UCSD-AML1 (cell line): Measurements from ENCODE around the gene TSSK6.
A peak's percentile ranks its signal among the peaks of the same experiment; 100 is the strongest.
"Not testable (repeated sequence)": the region's sequence is repeated elsewhere in the genome, so short reads cannot be mapped to it uniquely, and the experiment has no call there.

Experiments used
- DNase-seq: peaks from one replicate; lab custom pipeline; 2025; ENCODE audit not compliant: unreplicated experiment; lab: John Stamatoyannopoulos, UW

TSSK6 gene

DNA sequence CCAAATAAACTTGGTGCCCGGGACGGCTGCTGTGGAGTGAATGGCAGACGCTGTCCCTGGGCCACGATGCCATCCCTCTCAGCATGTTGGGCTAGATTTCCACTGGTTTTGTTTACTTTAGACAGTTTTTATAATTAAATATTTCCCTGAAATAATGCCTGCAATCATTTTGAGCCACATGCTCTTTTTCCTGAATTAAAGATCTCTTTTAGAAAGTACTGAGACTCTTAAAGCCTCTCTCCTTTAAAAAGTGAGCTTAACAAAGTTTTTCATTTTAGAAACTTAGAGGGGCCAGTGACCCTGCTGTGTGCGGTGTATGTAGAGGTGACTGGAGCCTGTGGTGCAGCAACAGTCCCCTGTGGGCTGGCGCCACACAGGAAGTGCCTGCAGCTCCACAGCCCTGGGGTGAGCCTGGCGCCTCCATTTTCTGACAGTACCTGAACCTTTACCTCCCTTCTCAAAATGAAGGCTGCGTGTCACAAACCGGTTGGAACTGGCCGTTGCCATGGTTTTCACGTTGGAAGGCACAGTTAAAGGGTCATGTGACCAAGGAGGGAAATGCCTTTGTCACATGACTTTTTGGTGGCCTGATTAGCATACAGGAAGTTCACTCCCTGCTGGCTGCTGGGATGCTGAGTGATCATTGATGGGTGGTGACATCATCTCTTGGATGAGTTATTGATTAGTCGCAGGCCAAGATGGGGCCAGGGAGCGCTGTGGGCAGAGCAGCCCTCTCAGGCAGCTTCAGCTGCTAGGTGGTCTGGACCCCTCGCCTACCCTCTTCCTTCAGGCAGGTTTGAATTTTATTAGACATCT, 26.3 kb downstream of the TSSK6 start:
- DNase-seq: peak; percentile 76

DNA sequence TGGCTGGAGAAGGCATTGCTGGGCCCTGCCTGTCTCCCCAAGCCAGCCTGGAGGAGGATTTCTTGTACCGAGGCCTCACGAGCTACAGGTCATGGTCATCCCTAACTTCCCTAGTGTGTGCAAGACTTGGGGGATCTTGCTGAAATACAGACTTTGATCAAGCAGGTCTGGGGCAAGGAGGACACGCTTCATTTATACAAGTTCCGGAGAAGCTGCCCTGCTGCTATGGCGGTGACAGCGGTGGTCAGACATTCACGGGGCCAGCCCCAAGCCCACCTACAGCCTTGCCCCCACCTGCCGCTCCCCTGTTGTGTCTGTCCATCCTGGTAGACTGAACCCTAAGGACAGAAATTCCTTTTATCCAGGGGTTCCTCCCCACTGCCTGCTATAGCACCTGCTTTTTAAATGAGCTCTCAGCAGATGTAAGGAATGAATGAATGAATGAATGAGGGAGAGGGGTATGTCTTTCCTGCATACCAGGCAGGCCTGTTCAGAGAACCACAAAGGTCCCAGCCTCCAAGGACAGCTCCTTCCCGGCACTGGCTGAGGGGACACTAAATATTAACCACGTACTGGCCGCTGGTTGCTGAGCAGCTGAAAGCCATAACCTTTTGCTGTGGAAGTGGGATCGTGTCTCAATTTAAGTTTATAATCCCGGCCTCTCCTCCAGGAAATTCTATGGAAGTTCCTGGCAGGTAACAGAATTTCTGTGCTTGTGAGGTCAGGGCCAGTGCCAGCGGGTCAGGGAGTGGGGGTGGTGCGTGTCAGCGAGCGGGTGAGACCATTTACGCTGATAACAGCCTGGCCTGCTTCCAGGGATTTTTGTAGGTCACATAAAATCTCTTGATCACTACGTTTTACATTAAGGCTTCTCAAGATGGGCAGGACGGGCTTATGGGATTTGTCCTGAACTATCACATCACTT, 27.1 kb downstream of the TSSK6 start:
- no peak for DNase-seq

DNA sequence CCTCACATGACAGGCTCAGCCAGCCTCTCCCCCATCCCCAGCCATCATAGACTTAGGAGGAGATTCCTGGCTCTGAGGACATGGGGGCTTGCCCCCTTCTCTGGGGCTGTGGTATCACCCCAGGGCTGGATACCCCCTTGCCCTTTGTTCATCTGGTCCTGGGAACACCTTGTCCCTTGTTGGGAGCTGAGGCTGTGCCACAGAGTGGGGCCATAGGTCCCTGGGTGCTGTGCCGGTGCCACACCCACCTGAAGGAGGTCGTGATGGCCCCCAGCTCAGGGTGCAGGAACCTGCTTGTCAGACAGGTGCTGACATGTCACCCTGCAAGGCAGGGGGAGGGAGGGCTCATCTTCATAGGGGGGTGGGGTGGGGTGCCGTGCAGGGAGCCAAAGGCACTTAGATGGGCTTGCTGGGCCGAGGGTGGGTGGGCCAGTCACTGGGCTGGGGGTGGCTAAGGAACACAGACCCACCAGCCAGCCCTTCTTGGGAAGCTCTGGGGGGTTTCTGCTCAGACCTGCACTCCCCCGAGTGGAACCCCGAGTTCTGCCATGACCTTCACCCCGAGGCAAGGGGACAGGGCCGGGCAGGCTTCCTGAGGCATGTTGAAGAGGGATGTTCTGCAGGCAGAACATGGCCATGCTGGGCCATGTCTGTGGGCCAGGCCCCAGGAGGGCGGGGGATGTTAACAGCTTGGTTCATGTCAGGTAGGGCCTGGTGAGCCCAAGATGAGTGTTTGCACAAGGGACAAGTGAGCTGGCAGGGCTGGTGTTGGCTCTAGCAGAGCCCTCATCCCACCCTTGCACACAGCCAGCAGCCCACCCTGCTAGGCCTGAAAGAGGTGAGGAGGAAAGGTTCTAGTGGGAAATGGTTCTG, 28.0 kb downstream of the TSSK6 start:
- DNase-seq: no peak

DNA sequence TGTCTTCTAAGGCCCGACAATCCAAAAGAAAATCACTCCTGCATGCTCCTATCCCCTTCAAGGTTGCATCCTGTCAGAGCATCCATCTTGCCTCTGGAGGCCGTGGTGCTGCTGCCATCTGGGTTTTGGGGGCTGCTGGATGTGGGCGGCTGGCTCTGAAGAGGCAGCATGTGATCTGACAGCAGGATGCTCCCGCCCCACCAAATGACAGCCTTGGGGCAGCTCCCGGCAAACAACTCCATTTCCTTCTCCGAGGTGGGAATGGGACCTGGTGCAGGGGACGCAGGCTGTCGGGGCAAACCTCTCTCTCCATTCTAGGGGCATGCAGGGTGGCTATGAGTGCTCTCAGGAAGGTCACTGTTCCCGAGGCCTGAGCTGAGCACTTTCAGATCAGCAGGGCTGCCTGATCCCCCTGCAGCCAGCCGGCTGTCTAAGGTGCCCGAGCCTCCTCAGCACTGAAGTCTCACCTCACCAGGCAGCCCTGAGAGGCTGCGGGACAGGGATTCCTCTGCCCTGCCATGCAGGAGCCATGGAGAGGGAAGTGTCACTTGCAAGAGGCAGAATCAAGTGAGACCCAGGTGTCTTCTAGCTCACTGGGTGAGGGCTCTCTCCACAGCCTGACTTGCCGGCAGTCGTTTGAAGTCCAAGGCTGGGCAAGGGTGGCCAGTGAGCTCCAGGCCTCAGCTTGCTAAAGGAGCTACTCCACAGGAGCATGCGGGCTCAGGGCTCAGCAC, 28.8 kb downstream of the TSSK6 start:
- DNase-seq: no peak

DNA sequence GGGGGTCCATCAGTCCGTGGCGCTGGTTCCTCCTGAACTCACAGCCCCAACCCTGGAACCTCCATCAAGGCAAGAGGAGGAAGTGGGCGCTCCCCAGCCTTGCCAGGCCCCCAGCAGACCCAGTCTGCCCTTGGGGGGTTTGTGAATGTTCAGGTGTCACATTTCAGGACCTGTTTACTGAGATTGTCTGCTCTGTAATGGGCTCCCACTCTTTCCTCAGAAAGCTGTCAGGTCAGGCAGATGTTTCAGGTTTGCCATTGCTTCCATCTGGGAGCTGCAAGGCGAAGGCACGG, 29.4 kb downstream of the TSSK6 start:
- DNase-seq: no peak

DNA sequence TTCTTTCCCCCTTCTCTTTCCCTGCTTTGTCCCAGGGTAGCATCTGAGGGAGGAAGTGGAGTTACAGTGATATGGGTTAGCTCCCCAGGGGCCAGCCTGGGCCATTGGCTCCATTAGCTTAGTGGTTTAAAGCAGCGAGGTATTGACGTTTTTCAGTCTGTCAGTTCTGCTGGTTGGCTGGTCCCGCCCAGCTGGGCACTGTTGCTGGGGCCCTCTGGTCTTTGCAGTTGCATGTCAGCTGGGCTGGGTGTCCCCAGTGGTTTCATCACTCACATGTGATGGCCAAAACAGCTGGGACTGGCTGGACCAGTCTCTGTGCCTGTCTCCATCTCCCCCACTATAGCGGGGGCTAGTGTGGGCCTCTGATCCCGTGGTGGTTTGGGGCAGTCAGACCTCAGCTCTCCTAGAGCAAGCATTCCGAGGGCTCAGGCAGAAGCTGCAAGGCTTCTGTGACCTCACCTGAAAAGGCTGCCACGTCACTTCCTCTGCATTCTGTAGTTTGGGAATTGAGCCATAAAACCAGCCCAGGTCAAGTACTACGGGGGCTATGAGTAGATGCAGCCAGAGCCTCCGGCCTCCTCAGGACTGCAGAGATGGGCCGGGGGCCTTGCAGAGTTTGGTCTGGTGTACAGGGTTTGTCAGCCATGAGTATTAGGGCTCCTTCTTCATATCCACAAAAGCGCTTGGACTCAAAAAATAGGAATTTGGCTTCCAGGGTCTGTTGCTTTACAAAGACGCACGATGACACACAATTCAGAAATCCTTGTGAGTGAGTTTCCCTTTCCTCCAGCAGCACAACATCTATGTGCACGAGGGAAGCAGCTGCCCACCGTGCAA, 30.0 kb downstream of the TSSK6 start:
- DNase-seq: no peak

DNA sequence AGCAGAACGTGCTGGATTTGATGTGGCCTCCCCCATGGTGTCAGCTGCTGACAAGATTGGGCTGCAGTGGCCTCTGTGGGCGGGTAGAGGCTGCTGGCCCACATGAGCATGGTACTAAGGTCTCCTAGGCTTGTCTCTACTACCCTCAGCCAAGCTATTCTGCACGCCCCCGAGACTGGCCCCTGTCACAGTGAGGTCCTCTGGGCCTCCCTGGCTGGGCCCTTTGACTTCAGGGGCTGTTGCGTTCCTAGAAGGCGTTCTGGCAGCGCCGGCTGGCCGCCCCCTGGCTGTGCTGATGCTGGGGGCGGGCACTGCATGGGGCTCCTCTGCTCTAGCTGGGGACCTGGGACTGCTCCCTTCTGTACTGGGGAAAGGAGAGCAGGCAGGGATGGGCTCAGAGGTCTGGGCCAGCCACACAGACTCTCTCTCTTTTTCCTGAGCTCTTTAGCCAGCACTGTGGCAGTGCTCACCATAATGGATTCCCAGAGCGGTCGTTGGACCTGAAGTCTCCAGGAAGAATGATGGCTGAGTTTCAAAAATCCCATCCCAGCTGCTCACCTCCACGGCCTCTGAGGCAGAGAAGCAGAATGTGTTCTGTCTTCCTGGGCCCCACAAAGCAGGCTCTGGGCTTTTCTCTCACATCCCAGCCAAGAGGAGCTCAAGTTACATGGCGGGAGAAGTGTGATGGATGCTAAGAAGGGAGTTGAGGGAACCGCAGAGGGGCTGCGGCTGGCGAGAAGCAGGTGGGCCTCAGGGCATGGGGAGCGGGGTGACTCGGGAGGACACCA, 32.3 kb downstream of the TSSK6 start:
- no peak for DNase-seq

DNA sequence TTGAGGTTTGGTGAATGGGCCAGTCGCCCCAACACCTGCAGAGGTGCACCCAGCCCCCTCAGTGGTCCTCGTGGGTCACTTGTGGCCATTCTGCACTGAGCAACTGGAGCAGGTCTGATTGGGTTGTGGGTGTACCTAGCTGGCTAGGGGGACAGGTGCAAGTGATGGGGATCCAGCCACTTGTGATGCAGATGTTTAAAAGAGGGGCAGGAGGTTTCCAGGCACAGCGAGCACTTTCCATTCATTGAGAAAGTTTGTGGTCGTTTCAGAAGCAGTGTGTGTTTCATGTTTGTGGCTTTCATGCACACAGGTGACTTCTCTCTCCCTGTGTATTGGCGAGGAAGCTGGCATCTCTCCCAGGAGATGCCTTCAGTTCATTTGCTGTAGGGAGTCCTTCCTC, 34.7 kb downstream of the TSSK6 start:
- DNase-seq: no peak

DNA sequence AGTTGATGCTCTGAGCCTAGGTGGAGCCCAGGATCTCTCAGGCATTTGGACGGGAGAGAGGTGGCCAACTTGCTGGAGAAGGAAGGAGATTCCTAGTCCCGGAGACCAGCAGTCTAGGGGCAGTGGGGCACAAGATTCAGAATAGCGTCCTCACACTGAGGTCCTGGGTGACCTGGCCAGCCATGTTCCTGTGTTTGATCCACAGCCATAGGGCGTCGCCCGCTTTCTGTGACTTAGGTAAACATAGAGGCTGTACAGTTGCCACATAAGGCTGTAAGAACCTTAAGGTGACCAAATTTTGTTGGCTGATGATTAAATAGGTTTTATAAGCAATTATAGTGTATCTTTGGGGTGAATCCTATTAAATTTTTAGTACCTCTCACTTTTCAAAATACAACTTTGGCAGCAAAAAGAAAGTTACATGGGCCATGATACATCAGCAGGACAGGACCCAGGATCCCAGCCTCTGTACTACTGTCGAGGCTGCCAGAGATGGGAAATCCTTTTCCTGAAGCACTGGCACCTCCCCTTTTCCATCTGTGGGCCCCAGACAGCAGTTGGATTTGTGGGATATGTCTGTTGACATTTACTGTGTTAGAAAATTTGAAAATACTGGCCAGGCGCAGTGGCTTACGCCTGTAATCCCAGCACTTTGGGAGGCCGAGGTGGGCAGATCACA, 37.5 kb downstream of the TSSK6 start:
- no peak for DNase-seq

DNA sequence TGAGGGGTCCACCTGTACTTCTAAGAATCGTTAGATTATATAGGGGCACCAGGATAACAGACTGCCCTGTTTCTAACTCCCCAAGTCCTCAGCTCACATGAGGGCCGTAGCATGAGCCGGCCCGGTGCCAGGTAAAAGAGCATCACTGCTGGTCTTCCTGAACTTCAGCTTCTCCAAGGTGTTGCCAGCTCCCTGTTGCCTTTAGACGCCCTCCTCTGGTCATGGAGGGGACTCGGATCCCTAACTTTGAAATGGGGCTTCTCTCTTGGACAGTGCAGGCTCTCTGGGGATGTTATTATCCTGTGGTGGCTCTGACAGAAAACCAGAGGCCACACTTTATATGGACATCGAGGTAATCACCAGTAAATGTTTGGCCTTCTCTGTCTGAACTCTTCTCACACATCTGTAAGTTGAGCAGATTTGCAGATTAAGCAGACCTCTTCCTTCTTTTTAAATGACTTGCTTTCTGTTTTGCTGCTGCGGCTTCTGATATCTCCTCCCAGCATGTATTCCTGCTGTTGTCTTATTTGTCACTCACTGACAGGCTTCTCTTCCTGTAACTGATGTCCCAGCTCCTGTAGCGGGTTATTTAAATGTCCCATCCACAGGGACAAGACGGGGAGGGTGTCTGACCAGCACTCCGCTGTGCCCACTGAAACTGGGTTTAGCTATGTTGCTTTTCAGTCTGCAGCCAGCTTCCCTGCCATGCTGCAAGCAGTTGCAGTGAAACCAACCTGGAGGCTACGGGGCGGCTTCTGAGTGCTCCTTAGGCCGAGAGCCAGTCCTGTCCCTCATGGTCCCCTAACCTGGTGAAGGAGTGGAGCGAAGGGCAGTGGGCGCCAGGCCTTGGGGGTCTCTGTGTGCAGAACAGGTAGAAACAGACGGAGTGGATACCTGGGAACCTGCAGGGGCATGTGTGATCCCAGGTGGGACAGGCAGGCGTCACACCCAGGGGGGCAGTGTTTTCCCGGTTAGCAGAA, 39.2 kb downstream of the TSSK6 start:
- DNase-seq: peak; percentile 18

DNA sequence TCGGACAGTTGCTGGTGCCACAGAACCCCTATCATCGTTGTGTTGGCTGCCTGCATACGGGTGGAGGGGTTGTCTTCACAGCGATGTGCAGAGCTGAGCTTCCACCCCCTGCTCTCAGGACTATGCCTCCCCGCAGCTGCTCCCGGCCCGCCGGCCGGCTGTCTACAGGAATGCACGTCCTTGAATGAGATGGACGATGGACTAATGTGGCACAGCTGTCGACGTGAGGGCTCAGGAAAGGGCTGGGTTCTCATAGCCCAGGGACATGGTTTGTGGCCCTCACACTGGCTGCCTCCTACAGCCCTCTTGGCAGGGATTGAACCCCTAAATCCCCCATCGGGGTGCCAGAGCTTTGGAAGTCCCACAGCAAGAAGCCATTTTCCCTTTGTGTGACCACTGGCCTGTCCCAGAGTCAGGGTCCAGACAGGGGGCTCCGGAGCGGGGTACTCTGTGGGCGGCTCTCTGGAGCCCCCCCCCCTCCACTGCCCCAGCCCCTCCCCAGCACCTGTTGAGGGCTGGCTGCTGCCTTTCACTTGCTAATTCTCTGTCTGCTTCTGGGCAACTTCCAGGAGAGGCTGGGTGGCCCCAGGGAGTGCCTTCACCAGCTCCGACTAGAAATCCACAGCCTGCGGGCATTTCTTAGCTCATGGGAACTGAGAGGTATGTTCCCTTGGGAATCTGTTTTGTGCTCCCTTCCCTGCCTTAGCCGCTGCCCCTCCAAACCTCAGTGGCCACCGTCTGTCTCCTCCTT, 40.2 kb downstream of the TSSK6 start:
- no peak for DNase-seq

DNA sequence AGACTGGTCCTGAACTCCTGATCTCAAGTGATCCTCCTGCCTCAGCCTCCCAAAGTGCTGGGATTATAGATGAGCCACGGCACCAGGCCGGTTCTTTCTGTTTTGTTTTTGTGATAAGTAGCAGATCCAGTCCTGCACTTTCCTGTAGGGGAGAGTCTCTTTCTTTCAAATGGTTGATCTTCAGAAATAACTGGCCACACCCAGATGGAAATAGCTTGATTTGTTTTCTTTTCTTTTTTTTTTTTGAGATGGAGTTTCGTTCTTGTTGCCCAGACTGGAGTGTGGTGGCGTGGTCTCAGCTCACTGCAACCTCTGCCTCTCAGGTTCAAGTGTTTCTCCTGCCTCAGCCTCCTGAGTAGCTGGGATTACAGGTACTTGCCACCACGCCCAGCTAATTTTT, 43.2 kb downstream of the TSSK6 start:
- DNase-seq: not testable (repeated sequence)

DNA sequence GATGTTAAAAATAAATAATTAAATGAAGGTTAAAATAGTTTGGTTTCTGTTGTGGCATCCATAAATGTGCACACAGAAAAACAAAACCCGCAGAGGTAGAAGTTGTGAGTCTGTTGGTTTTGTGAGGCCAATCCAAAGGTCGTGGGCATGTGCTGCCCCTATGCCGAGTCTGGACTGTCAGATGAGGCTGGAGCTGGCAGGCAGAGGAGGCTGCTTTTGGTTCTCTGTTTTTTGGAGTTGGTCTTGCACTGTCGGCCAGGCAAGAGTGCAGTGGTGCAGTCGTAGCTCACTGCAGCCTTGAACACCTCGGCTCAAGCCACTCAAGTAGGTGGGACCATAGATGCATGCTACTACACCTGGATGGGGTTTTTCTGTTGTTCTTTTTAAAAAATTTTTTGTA, 43.7 kb downstream of the TSSK6 start:
- DNase-seq: no peak

DNA sequence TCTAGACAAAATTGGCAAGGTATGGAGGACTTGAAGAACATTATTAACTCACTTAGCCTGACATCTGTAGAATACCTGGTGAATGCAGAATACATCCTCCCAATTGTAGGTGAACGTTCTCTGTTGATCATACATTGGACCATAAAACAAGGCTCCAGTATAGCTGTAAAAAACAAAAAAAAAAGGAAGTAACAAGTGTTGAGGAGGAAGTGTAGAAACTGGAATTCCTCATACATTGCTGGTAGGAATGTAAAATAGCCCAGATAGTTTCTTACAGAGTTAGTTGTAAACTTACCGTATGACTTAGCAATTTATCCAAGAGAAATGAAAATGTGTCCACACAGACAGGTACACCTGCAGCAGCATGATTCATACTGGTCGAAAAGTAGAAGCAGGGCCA, 44.8 kb downstream of the TSSK6 start:
- no peak for DNase-seq

DNA sequence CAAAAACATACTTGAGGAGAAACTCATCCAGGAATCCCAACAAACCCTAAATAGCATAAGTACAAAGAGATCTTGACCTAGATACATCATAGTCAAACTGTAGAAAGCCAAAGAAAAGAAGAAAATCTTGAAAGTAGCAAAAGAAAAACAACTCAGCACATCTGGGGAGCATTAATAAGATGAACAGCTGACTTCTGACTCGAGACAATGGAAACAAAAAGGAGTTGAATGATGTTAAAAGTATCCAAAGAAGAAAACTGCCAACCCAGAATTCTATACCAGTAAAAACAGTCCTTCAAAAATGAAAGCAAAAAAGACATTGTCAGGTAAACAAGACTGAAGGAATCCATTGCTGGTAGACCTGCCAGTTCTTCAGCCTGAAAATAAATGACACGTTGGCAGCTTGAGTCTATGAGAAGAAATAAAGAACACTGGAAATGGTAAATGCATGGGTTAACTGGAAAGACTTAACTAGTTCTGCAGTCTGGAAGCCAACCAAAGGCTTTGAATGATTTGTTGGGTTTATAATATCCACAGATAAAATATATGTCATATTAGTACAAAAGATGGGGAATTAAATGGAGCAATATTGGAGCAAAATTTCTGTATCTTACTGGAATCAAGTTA, 46.8 kb downstream of the TSSK6 start:
- no peak for DNase-seq

DNA sequence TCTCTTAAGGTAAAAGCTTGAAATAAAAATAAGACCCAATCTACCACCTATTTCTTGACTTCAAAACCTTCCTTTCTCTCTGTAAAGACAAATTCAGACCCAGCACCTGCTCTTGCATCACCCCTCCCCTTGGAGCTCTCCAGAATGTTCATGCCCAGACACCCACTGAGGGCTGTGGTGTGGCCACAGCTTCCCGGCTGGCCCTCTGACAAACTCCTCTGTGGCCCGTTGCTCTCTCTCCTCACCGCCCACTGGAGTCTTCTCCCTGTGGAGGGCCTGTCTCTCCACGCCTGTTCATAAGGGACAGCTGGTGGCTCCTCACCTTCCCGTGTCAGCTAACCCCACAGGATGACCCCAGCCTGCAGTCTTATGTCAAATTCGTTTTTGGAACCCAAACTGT, 49.1 kb downstream of the TSSK6 start:
- DNase-seq: no peak
